Epithelial cell of esophagus (primary cell): ENCODE measurements around the gene SNRPA.

Experiments
- DNase-seq: peaks from one replicate; pipeline ENCODE4 v3.0.0; 2010; ENCODE audit warnings: low read depth
- H3K4me3 ChIP-seq: 2 replicates; pipeline ENCODE4 v1.5.1; 2011; ENCODE audit warnings: mild to moderate bottlenecking, low read length, control low read depth
- CTCF ChIP-seq: IDR thresholded peaks from 2 replicates; pipeline ENCODE4 v1.5.1; 2011; ENCODE audit warnings: low read depth, mild to moderate bottlenecking, low read length, control low read depth, inconsistent platforms; ENCODE audit not compliant: insufficient read depth; ENCODE audit errors: missing control alignments

The SNRPA gene

GRCh38 chr19:40705950-40706619 is 44.9 kb upstream of the SNRPA start:
- no peak overlapping the region for H3K4me3 ChIP-seq
- DNase-seq = no peak
- TF ChIP-seq CTCF = no peak

- TF ChIP-seq CTCF = no peak
- DNase-seq = no peak
- no peak overlapping the region for H3K4me3 ChIP-seq
These were observed 43.4 kb upstream of the SNRPA start for GRCh38 chr19:40707615-40708014.

GRCh38 chr19:40709817-40710216 is 41.2 kb upstream of the SNRPA start:
- H3K4me3 ChIP-seq = no peak overlapping the region
- no peak for DNase-seq
- no peak for TF ChIP-seq CTCF

GRCh38 chr19:40713939-40714338 is 37.1 kb upstream of the SNRPA start:
- peak overlapping the region; percentile 70 for H3K4me3 ChIP-seq
- no peak for DNase-seq
- TF ChIP-seq CTCF = no peak

- peak overlapping the region; percentile 70 for H3K4me3 ChIP-seq
- no peak for TF ChIP-seq CTCF
- peak; percentile 92 for DNase-seq
These were observed 36.3 kb upstream of the SNRPA start for GRCh38 chr19:40714441-40715299.

GRCh38 chr19:40716031-40716481 is 34.9 kb upstream of the SNRPA start:
- DNase-seq = peak; percentile 99
- TF ChIP-seq CTCF = no peak
- H3K4me3 ChIP-seq = peak overlapping the region; percentile 99
